Measurements from ENCODE around the gene PARP8. TPM values are rescaled to one million over a fixed set of nuclear protein-coding genes. Genes with fewer than 3 reads are reported as not detected.

Gene PARP8
- total and polyA plus RNA-seq, 2 of the 4 experiments (the other 2 are of a cell fraction) = 6.9 to 8.2 TPM

DNA sequence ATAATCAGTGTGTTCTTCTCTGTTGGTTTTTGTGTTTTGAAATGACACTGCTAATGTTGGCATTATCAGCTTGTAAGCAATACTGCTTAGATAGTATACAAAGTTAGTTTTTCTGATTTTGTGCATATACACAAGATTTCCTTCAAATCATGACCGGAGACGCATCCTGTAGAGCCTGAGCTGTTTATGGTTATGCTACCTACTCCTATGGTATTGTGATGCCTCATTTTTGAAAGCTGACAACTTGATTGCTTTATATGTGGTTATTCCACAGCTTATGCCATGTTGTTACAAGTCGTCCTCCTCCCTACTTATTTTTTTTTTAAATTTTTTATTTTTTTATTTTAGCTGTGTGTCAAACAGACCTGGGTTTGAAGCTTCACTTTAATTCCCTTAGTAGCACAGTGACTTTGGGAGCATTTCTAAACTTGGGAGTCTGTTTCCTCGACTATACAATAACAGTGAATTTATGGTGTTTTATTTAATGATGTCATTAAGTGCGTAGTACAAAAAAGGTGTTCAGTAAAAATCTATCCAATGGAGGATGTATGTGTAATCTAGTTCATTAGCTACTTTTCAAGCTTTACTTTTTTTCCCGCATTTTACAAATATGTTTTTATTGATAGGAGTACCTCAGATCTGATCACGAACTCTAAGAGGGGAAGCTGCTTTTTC is 59.5 kb downstream of the PARP8 start:
- no peaks in the 10 kb centered on the region; the same call in 1 of the 2 replicates for H3K4me1 ChIP-seq (ENCODE audit: control insufficient read depth, insufficient read depth, low read length)
- H2BK120ac ChIP-seq (ENCODE audit: low read depth, low read length) = no peak overlapping the region
- H3K36me3 ChIP-seq (ENCODE audit: control insufficient read depth, insufficient read depth, low read length) = no peaks in the 10 kb centered on the region
- intact Hi-C loops (cut with micrococcal nuclease) (no loop called here), in situ Hi-C loops (cut with MboI; ENCODE audit: low sequenced_read_pairs) (no loop called here), dilution Hi-C loops (cut with HindIII; ENCODE audit: low sequenced_read_pairs, unreplicated experiment) (no loop called here)
- no peaks in the 10 kb centered on the region for H3K9me3 ChIP-seq (ENCODE audit: control insufficient read depth, insufficient read depth, low read length)
- H3K23ac ChIP-seq (ENCODE audit: low read depth, low read length) = no peak overlapping the region
- H2AFZ ChIP-seq (replicated peaks; ENCODE audit: low read length, poor library complexity) = no peak overlapping the region
- H2BK20ac ChIP-seq (ENCODE audit: low read depth, low read length) = no peak overlapping the region
- no peak overlapping the region for H3K4me2 ChIP-seq (ENCODE audit: low read depth, low read length)
- H3K9me1 ChIP-seq (ENCODE audit: insufficient read depth, low read length) = no peaks in the 10 kb centered on the region; the same call in 1 of the 2 replicates
- no peak overlapping the region for H3K27ac ChIP-seq (ENCODE audit: insufficient read depth, low read length)
- POLR2A ChIA-PET (ENCODE audit: unreplicated experiment) = no interaction called here
- no peak overlapping the region for H3K9ac ChIP-seq (ENCODE audit: low read depth, low read length)
- no peak overlapping the region for H4K5ac ChIP-seq (ENCODE audit: low read depth, low read length)
- no peak for ATAC-seq (ENCODE audit: low read depth)
- H3K18ac ChIP-seq (ENCODE audit: low read depth, low read length) = no peak overlapping the region
- H3K4ac ChIP-seq (ENCODE audit: low read depth, low read length) = no peak overlapping the region
- TF ChIP-seq, protein P1, sequence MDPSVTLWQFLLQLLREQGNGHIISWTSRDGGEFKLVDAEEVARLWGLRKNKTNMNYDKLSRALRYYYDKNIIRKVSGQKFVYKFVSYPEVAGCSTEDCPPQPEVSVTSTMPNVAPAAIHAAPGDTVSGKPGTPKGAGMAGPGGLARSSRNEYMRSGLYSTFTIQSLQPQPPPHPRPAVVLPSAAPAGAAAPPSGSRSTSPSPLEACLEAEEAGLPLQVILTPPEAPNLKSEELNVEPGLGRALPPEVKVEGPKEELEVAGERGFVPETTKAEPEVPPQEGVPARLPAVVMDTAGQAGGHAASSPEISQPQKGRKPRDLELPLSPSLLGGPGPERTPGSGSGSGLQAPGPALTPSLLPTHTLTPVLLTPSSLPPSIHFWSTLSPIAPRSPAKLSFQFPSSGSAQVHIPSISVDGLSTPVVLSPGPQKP (IDR thresholded peaks at IDR 0.05; ENCODE audit: borderline replicate concordance, low read depth, low read length) = no peak
- no peak for TF ChIP-seq POLR2A (IDR thresholded peaks at IDR 0.05; ENCODE audit: low read depth, low read length)
- TF ChIP-seq CHD1 (IDR thresholded peaks at IDR 0.05; ENCODE audit: low read depth, low read length) = no peak
- TF ChIP-seq MAFK (IDR thresholded peaks at IDR 0.05; ENCODE audit: low read depth, low read length) = no peak
- no peak for TF ChIP-seq BHLHE40 (IDR thresholded peaks at IDR 0.05; ENCODE audit: low read depth, low read length)
- TF ChIP-seq NFE2L2 (IDR thresholded peaks at IDR 0.05; ENCODE audit: low read depth, low read length) = no peak
- no peak overlapping the region for H2AK5ac ChIP-seq (ENCODE audit: low read depth, low read length)
- CTCF ChIA-PET = interaction anchor here (0.5 to 1.3 kb wide), 2 partner anchors 25 to 37 kb away, joined by 4 read pairs; no protein-coding TSS in a partner anchor
- H2BK15ac ChIP-seq (ENCODE audit: low read depth, low read length) = no peak overlapping the region
- H4K20me1 ChIP-seq (ENCODE audit: insufficient read depth, low read length) = peaks cover 5% of the 10 kb centered on the region; the same call in 1 of the 2 replicates
- no peak overlapping the region for H4K8ac ChIP-seq (ENCODE audit: low read depth in 2 of 2, low read length in 2 of 2)
- H2BK5ac ChIP-seq (ENCODE audit: low read depth, low read length, poor library complexity, severe bottlenecking) = no peak overlapping the region
- H3K14ac ChIP-seq (replicated peaks; ENCODE audit: low read depth, low read length) = no peak overlapping the region
- H4K91ac ChIP-seq (ENCODE audit: insufficient read depth, low read depth, low read length) = no peak overlapping the region
- peaks cover 2 to 10% of the 10 kb centered on the region in 2 experiments; a peak in 3 of 4 replicates for H3K79me1 ChIP-seq (ENCODE audit: low read depth in 1 of 2, low read length in 2 of 2)
- H3K27me3 ChIP-seq (ENCODE audit: control insufficient read depth, insufficient read depth, low read length) = no peaks in the 10 kb centered on the region
- no peak overlapping the region for H3K56ac ChIP-seq (ENCODE audit: extremely low read depth, insufficient read depth, low read length)
- no peak overlapping the region for H3K4me3 ChIP-seq (ENCODE audit: insufficient read depth, low read depth, low read length)
- no peak for DNase-seq
- BruUV-seq (replicated peaks) = no TSS peak
- no peak overlapping the region for H2AK9ac ChIP-seq (replicated peaks; ENCODE audit: low read depth, low read length, poor library complexity)
- WGBS, 2 experiments (ENCODE audit: extremely low coverage in 2 of 2, insufficient read length in 1 of 2) = no CpG with 5 or more reads among the region's 7 CpGs

Measured in IMR-90 (cell line).